GM13977 (cell line): ENCODE data around the gene SH3BGRL2.

Experiments
- DNase-seq: peaks from one replicate; pipeline ENCODE4 v3.0.0; 2012; ENCODE audit warnings: low spot score
- in situ Hi-C: fragments of 300-500 bp; cut with MboI; formaldehyde crosslinking; loops from one replicate; pipeline ENCODE4 v1.12.0; 2022; ENCODE audit warnings: low sequenced_read_pairs, low pct_unique_long_range_greater_than_20kb, mixed read lengths, inconsistent platforms; ENCODE audit not compliant: unreplicated experiment
- TF ChIP-seq, protein P1 (sequence below): IDR thresholded peaks from 2 replicates; pipeline ENCODE4 v1.5.1; 2012; ENCODE audit warnings: mild to moderate bottlenecking, control low read depth; ENCODE audit not compliant: insufficient read depth; ENCODE audit errors: extremely low read depth, missing control alignments

The SH3BGRL2 gene

DNA sequence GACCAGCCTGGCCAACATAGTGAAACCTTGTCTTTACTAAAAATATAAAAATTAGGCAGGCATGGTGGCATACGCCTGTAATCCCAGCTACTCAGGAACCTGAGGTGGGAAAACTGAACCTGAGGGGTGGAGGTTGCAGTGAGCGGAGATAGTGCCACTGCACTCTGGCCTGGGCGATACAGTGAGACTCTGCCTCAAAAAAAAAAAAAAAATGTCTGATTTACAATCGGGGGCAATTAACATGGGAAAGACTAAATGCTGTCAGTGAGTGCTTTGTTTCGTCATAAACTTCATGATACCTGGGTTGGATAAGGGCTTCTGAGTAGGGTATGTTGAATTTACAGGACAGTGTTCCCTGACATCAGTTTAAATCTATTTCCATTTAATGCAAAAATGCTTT, 8.0 kb upstream of the SH3BGRL2 start:
- in situ Hi-C loops, result no loop called here
- DNase-seq, result no peak
- TF ChIP-seq, protein P1, sequence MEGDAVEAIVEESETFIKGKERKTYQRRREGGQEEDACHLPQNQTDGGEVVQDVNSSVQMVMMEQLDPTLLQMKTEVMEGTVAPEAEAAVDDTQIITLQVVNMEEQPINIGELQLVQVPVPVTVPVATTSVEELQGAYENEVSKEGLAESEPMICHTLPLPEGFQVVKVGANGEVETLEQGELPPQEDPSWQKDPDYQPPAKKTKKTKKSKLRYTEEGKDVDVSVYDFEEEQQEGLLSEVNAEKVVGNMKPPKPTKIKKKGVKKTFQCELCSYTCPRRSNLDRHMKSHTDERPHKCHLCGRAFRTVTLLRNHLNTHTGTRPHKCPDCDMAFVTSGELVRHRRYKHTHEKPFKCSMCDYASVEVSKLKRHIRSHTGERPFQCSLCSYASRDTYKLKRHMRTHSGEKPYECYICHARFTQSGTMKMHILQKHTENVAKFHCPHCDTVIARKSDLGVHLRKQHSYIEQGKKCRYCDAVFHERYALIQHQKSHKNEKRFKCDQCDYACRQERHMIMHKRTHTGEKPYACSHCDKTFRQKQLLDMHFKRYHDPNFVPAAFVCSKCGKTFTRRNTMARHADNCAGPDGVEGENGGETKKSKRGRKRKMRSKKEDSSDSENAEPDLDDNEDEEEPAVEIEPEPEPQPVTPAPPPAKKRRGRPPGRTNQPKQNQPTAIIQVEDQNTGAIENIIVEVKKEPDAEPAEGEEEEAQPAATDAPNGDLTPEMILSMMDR, result no peak

DNA sequence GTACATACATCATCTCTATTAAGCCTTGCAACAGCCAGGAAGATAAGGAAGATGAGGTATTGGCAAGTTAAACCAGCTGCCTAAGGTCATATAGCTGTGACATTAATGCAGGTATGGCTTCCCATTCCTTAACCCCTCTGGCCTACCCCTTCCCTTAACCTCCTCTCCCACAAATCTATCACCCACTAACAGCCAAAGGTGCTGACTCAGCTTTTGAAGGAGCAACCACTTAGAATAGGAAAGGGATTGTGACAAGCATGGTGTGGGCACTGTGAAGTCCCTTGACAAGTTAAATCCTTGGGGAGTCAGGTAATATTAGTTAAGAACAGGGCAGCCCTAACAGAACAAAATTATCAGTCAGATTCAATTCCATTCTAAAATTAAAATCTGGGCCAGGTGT, 5.4 kb upstream of the SH3BGRL2 start:
- in situ Hi-C loops, result no loop called here
- TF ChIP-seq, protein P1, result no peak

DNA sequence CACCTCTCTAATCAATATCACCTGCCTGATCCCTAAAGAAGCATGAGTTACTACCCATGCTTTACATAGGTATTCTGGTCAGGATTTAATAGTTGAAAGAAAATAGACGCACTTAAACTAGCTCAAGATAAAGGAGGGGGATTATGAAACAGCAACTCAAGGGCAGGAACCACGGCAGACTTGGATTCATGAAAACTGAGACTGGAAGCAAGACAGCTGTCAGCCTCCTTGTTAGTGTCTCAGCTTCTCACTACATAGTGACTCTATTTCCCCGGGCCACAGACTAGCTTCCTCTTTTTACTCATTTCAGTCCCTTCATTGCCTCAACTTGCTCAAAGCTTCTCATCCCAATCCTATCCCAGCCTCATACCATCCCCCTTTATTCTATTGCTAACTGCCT, 4.3 kb upstream of the SH3BGRL2 start:
- TF ChIP-seq, protein P1, result no peak
- in situ Hi-C loops, result no loop called here
- DNase-seq, result no peak

More for the DNA sequence above, 5.4 kb upstream of the SH3BGRL2 start:
- no peak for DNase-seq

DNA sequence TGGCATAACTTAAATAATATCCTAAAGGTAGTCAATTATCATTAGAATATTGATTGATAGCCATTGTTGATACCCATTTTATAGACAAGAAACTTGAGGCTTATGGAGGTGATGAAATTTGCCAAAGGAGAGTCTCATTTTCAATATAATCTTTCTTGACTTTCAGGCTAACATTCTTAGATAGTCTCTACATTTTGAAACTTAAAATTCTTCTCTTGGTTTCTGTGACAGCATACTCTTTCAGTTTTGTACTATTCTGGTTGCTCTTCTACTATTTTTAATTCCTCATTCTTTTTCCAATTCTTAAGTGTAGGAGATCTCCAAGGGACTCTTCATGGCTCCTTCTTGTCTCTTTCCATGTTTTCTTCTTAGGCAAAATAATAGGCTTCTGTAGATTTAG, 3.7 kb upstream of the SH3BGRL2 start:
- peak; percentile 29 for DNase-seq
- in situ Hi-C loops, result no loop called here

DNA sequence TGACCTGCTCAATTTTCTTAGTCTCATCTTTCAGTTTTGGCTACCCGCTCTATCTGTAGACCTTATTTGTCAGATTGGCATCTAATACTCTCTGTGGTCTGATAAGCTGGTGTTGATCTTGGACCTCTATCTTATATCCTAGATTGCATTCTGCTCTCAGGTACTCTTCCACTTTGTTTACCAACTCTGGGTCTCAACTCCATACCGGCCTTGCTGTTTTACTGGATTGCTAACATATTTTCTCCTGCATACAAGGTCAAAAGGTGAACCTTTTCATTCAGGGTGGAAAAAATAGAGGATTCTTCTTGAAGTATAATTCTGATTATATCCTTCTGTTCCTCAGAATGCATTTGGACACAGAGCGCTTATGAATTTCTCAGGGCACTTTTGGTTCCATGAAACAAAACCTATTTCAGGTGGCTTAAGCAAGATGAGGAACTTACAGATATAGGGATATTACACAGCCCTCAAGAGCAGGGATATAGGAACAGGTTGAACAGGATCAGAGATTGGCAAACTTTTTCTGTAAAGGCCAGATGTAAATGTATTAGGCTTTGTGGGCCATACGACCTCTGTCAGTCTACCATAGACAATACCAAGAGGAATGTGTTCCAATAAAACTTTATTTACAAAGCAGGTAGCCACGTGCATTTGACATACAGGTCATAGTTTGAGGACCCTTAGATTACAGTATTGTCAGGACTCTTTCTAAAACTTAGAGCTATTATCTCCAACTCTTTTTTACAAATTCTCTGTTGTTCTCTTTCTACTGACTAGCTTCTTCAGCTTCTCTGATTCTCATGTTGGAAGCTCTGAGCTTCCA, 2.5 kb upstream of the SH3BGRL2 start:
- no peak for DNase-seq
- TF ChIP-seq, protein P1, result no peak
- in situ Hi-C loops, result no loop called here

More for the DNA sequence above, 3.7 kb upstream of the SH3BGRL2 start:
- TF ChIP-seq, protein P1, result no peak

DNA sequence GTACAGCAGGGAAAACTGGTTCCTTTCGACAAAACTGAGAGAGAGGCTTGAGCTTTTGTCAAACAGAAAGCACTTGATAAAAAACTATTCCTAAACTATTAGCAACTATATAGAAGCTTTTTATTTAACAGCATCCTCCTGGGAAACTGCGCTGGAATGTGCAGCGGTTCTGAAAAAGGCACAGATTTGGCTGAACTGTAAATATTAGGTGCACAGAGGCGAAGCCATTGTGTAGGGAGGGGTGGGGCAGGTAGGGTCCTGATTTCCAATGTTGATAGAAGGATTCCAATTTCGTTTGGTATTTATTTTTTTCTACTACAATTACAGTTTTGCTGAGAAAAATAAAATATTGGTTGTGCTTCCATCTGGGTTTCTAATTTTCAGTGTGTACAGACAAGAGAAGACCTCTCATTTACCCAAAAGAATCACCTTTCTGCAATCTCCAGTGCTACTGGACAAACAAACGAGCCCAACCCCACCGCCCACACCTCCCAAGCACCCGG, 698 bp upstream of the SH3BGRL2 start:
- TF ChIP-seq, protein P1, result no peak
- in situ Hi-C loops, result no loop called here
- DNase-seq, result no peak
